ENCODE measurements around the gene HORMAD2. TPM values are rescaled to one million over a fixed set of nuclear protein-coding genes. Genes with fewer than 3 reads are reported as not detected.

The HORMAD2 gene
- total RNA-seq, 1 donor from 2014 or later: not detected

- no peak for DNase-seq (ENCODE audit: extremely low spot score, unreplicated experiment)
- Mint-ChIP-seq H3K27ac (no peak overlapping the region), H3K27me3 (no peaks in the 10 kb centered on the region), H3K9me3 (no peaks in the 10 kb centered on the region), H3K36me3 (no peaks in the 10 kb centered on the region), H3K4me1 (ENCODE audit: unreplicated experiment) (no peaks in the 10 kb centered on the region), H3K4me3 (no peak overlapping the region)
- no peak for TF ChIP-seq CTCF (conservative IDR thresholded peaks at IDR 0.05)
Measured at GRCh38 chr22:30129636-30130035, 49.4 kb downstream of the HORMAD2 start.

GRCh38 chr22:30132290-30132996 is 52.2 kb downstream of the HORMAD2 start:
- H3K27me3 Mint-ChIP-seq: peaks cover 13% of the 10 kb centered on the region
- no peak overlapping the region for H3K27ac Mint-ChIP-seq
- DNase-seq (ENCODE audit: extremely low spot score, unreplicated experiment): no peak
- H3K4me3 Mint-ChIP-seq: no peak overlapping the region
- no peaks in the 10 kb centered on the region for H3K9me3 Mint-ChIP-seq
- TF ChIP-seq CTCF (conservative IDR thresholded peaks at IDR 0.05): no peak
- no peaks in the 10 kb centered on the region for H3K4me1 Mint-ChIP-seq (ENCODE audit: unreplicated experiment)
- H3K36me3 Mint-ChIP-seq: no peaks in the 10 kb centered on the region

- Mint-ChIP-seq H3K36me3 (no peaks in the 10 kb centered on the region), H3K27me3 (peaks cover 19% of the 10 kb centered on the region), H3K27ac (no peak overlapping the region), H3K9me3 (peaks cover 11% of the 10 kb centered on the region), H3K4me1 (ENCODE audit: unreplicated experiment) (no peaks in the 10 kb centered on the region), H3K4me3 (no peak overlapping the region)
- no peak for TF ChIP-seq CTCF (conservative IDR thresholded peaks at IDR 0.05)
- DNase-seq (ENCODE audit: extremely low spot score, unreplicated experiment): no peak
Measured at GRCh38 chr22:30140414-30140813, 60.1 kb downstream of the HORMAD2 start.

GRCh38 chr22:30143265-30143664 is 63.0 kb downstream of the HORMAD2 start:
- DNase-seq (ENCODE audit: extremely low spot score, unreplicated experiment): no peak
- Mint-ChIP-seq H3K36me3 (no peaks in the 10 kb centered on the region), H3K4me3 (no peak overlapping the region), H3K4me1 (ENCODE audit: unreplicated experiment) (no peaks in the 10 kb centered on the region), H3K9me3 (peaks cover 11% of the 10 kb centered on the region), H3K27ac (no peak overlapping the region), H3K27me3 (peaks cover 14% of the 10 kb centered on the region)
- TF ChIP-seq CTCF (conservative IDR thresholded peaks at IDR 0.05): no peak

GRCh38 chr22:30144391-30144790 is 64.1 kb downstream of the HORMAD2 start:
- H3K9me3 Mint-ChIP-seq: peaks cover 11% of the 10 kb centered on the region
- no peaks in the 10 kb centered on the region for H3K4me1 Mint-ChIP-seq (ENCODE audit: unreplicated experiment)
- peaks cover 13% of the 10 kb centered on the region for H3K27me3 Mint-ChIP-seq
- no peak for TF ChIP-seq CTCF (conservative IDR thresholded peaks at IDR 0.05)
- DNase-seq (ENCODE audit: extremely low spot score, unreplicated experiment): no peak
- H3K36me3 Mint-ChIP-seq: no peaks in the 10 kb centered on the region
- H3K27ac Mint-ChIP-seq: no peak overlapping the region
- H3K4me3 Mint-ChIP-seq: no peak overlapping the region
